OCI-LY3 (cell line): ENCODE data around the gene OVAAL.

Experiments used
- EZH2phosphoT487 ChIP-seq: fragments of 200-600 bp; shearing (Covaris generic); IDR thresholded peaks from 2 replicates; pipeline ENCODE4 v1.6.1; 2018; ENCODE audit warnings: antibody characterized with exemption, mixed run types, low read depth
- TF ChIP-seq, protein P1 (sequence below): fragments of 200-600, 300-600 bp; sonication (generic); IDR thresholded peaks from 2 replicates; pipeline ENCODE4 v1.5.1; 2014; ENCODE audit warnings: antibody characterized with exemption, low read length, low read depth

DNA sequence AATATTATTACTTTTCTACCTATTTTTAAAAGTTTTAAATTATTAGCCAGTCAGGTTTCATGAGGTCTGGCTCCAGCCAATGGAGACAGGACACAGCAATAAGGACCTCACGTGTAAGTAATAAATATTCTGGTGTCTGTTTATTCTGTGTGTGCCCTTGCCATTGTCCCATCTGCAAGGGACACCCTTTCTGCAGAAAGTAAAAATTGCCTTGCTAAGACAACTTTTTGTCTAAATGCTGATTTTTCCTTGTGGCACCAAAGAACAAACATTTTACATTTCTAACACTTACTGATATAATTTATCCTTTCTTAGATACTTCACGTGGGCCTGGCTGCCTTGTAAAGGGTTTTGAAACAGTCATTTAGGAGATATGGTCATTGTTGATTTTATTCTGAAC is 29.4 kb downstream of the OVAAL start:
- TF ChIP-seq, protein P1, sequence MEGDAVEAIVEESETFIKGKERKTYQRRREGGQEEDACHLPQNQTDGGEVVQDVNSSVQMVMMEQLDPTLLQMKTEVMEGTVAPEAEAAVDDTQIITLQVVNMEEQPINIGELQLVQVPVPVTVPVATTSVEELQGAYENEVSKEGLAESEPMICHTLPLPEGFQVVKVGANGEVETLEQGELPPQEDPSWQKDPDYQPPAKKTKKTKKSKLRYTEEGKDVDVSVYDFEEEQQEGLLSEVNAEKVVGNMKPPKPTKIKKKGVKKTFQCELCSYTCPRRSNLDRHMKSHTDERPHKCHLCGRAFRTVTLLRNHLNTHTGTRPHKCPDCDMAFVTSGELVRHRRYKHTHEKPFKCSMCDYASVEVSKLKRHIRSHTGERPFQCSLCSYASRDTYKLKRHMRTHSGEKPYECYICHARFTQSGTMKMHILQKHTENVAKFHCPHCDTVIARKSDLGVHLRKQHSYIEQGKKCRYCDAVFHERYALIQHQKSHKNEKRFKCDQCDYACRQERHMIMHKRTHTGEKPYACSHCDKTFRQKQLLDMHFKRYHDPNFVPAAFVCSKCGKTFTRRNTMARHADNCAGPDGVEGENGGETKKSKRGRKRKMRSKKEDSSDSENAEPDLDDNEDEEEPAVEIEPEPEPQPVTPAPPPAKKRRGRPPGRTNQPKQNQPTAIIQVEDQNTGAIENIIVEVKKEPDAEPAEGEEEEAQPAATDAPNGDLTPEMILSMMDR = no peak
- TF ChIP-seq EZH2phosphoT487 = no peak
